SK-N-SH treated with all-trans-retinoic acid at 6 μM for 48 hours (cell line): Measurements from ENCODE around the gene ZBTB38.

Experiments used
- ATAC-seq: fragments of 200-7000 bp; cut with Tn5 transposase; 3 replicates; pipeline ENCODE4 v1.9.1; 2020; ENCODE audit warnings: mild to moderate bottlenecking, moderate library complexity
- ARNTL ChIP-seq: fragments of 450-650 bp; formaldehyde crosslinking; IDR thresholded peaks from 2 replicates; pipeline ENCODE4 v1.5.0; 2020; ENCODE audit warnings: low read depth, mild to moderate bottlenecking, moderate library complexity, borderline replicate concordance
- BACH2 ChIP-seq: fragments of 250-450 bp; sonication (Bioruptor Pico); IDR thresholded peaks from 2 replicates; pipeline ENCODE4 v1.9.0; 2021; ENCODE audit warnings: mild to moderate bottlenecking, borderline replicate concordance
- CREB5 ChIP-seq: fragments of 250-450 bp; sonication (Bioruptor Pico); IDR thresholded peaks from 2 replicates; pipeline ENCODE4 v1.5.1; 2020; ENCODE audit warnings: low read depth, mild to moderate bottlenecking, moderate library complexity
- CSDC2 ChIP-seq: fragments of 250-450 bp; sonication (Bioruptor Pico); IDR thresholded peaks from 2 replicates; pipeline ENCODE4 v1.5.0; 2020; ENCODE audit warnings: mild to moderate bottlenecking, moderate library complexity
- CSRNP3 ChIP-seq: fragments of 250-450 bp; sonication (Bioruptor Pico); IDR thresholded peaks from 2 replicates; pipeline ENCODE4 v1.5.1; 2021; ENCODE audit warnings: mild to moderate bottlenecking, moderate library complexity
- ESRRG ChIP-seq: fragments of 250-450 bp; sonication (Bioruptor Pico); IDR thresholded peaks from 2 replicates; pipeline ENCODE4 v1.6.1; 2021; ENCODE audit warnings: mild to moderate bottlenecking
- GLIS3 ChIP-seq: fragments of 250-450 bp; sonication (Bioruptor Pico); IDR thresholded peaks from 2 replicates; pipeline ENCODE4 v1.5.0; 2020; ENCODE audit warnings: mild to moderate bottlenecking, moderate library complexity
- ISL1 ChIP-seq: fragments of 250-450 bp; sonication (Bioruptor Pico); IDR thresholded peaks from 2 replicates; pipeline ENCODE4 v2.1.2; 2022; ENCODE audit warnings: mild to moderate bottlenecking, moderate library complexity
- OSR1 ChIP-seq: fragments of 250-450 bp; sonication (Bioruptor Pico); IDR thresholded peaks from 2 replicates; pipeline ENCODE4 v1.8.0; 2022; ENCODE audit warnings: moderate library complexity, mild to moderate bottlenecking, inconsistent platforms
- POU6F1 ChIP-seq: fragments of 250-450 bp; sonication (Bioruptor Pico); IDR thresholded peaks from 2 replicates; pipeline ENCODE4 v1.8.0; 2021; ENCODE audit warnings: low read depth, mild to moderate bottlenecking, moderate library complexity, borderline replicate concordance
- PPARA ChIP-seq: fragments of 250-450 bp; sonication (Bioruptor Pico); IDR thresholded peaks from 2 replicates; pipeline ENCODE4 v1.5.0; 2020; ENCODE audit warnings: mild to moderate bottlenecking, borderline replicate concordance
- RARB ChIP-seq: fragments of 250-450 bp; sonication (Bioruptor Pico); IDR thresholded peaks from 2 replicates; pipeline ENCODE4 v1.8.0; 2021; ENCODE audit warnings: mild to moderate bottlenecking, moderate library complexity
- SNAI2 ChIP-seq: fragments of 250-450 bp; sonication (Bioruptor Pico); IDR thresholded peaks from 2 replicates; pipeline ENCODE4 v1.5.0; 2020; ENCODE audit warnings: mild to moderate bottlenecking, moderate library complexity
- TCF4 ChIP-seq: fragments of 250-450 bp; sonication (Bioruptor Pico); IDR thresholded peaks from 2 replicates; pipeline ENCODE4 v1.8.0; 2021; ENCODE audit warnings: mild to moderate bottlenecking, moderate library complexity, borderline replicate concordance
- TOX ChIP-seq: fragments of 250-450 bp; sonication (Bioruptor Pico); IDR thresholded peaks from 2 replicates; pipeline ENCODE4 v1.8.0; 2021; ENCODE audit warnings: mild to moderate bottlenecking, moderate library complexity, borderline replicate concordance
- TSHZ2 ChIP-seq: fragments of 250-450 bp; sonication (Bioruptor Pico); IDR thresholded peaks from 2 replicates; pipeline ENCODE4 v1.5.0; 2020; ENCODE audit warnings: mild to moderate bottlenecking, moderate library complexity
- ZC3H10 ChIP-seq: fragments of 250-450 bp; sonication (Bioruptor Pico); IDR thresholded peaks from 2 replicates; pipeline ENCODE4 v1.5.1; 2021; ENCODE audit warnings: mild to moderate bottlenecking, moderate library complexity
- ZFP3 ChIP-seq: fragments of 250-450 bp; sonication (Bioruptor Pico); IDR thresholded peaks from 2 replicates; pipeline ENCODE4 v1.5.0; 2020; ENCODE audit warnings: mild to moderate bottlenecking, moderate library complexity
- ZFP30 ChIP-seq: fragments of 450-650 bp; formaldehyde crosslinking; IDR thresholded peaks from 2 replicates; pipeline ENCODE4 v1.5.0; 2022; ENCODE audit warnings: mild to moderate bottlenecking, moderate library complexity
- ZNF565 ChIP-seq: fragments of 450-650 bp; formaldehyde crosslinking; conservative IDR thresholded peaks from 2 replicates; pipeline ENCODE4 v1.5.0; 2020; ENCODE audit warnings: low read depth, mild to moderate bottlenecking, moderate library complexity
- ZNF70 ChIP-seq: fragments of 450-650 bp; formaldehyde crosslinking; IDR thresholded peaks from 2 replicates; pipeline ENCODE4 v1.5.0; 2020; ENCODE audit warnings: mild to moderate bottlenecking, moderate library complexity
- ZNF8 ChIP-seq: fragments of 450-650 bp; formaldehyde crosslinking; IDR thresholded peaks from 2 replicates; pipeline ENCODE4 v1.5.0; 2020; ENCODE audit warnings: mild to moderate bottlenecking, moderate library complexity

ZBTB38 gene

GRCh38 chr3:141384157-141384556, 15.9 kb downstream of the ZBTB38 start:
- TF ChIP-seq TSHZ2 (CRISPR knock-in tag) (no peak), POU6F1 (CRISPR knock-in tag) (no peak), ZNF8 (CRISPR knock-in tag) (no peak), ZNF70 (CRISPR knock-in tag) (no peak), ARNTL (CRISPR knock-in tag) (no peak), ZFP3 (CRISPR knock-in tag) (no peak), CREB5 (CRISPR knock-in tag) (no peak), CSRNP3 (CRISPR knock-in tag) (no peak), PPARA (CRISPR knock-in tag) (no peak), ZNF565 (CRISPR knock-in tag) (no peak), ZC3H10 (CRISPR knock-in tag) (no peak), ESRRG (CRISPR knock-in tag) (no peak), TCF4 (CRISPR knock-in tag) (no peak), GLIS3 (CRISPR knock-in tag) (no peak), OSR1 (CRISPR knock-in tag) (no peak), ISL1 (CRISPR knock-in tag) (no peak), RARB (CRISPR knock-in tag) (no peak), CSDC2 (CRISPR knock-in tag) (no peak)
- ATAC-seq, result no peak

- no peak for ATAC-seq
These were observed 16.3 kb downstream of the ZBTB38 start for GRCh38 chr3:141384575-141384974.

GRCh38 chr3:141385406-141386125, 17.3 kb downstream of the ZBTB38 start:
- ATAC-seq, result peak; percentile 15; the same call in 2 of the 3 replicates
- TF ChIP-seq ESRRG (CRISPR knock-in tag) (no peak), ZNF565 (CRISPR knock-in tag) (no peak), CSRNP3 (CRISPR knock-in tag) (no peak), PPARA (CRISPR knock-in tag) (no peak), GLIS3 (CRISPR knock-in tag) (no peak), ZFP3 (CRISPR knock-in tag) (no peak), RARB (CRISPR knock-in tag) (no peak), ZC3H10 (CRISPR knock-in tag) (no peak), POU6F1 (CRISPR knock-in tag) (no peak), BACH2 (no peak), SNAI2 (CRISPR knock-in tag) (no peak), OSR1 (CRISPR knock-in tag) (no peak), ZFP30 (no peak)

More at GRCh38 chr3:141384575-141384974, 16.3 kb downstream of the ZBTB38 start:
- no peak for TF ChIP-seq BACH2
- no peak for TF ChIP-seq POU6F1 (CRISPR knock-in tag)
- TF ChIP-seq TOX (CRISPR knock-in tag), result no peak
- TF ChIP-seq CSDC2 (CRISPR knock-in tag), result no peak
- no peak for TF ChIP-seq ZFP3 (CRISPR knock-in tag)
